Left ventricle myocardium inferior (tissue), 1 donor: ENCODE results near the gene TBC1D3K. TPM values are rescaled to one million over a fixed set of nuclear protein-coding genes. Genes with fewer than 3 reads are reported as not detected.
"Not testable (repeated sequence)": the region's sequence is repeated elsewhere in the genome, so short reads cannot be mapped to it uniquely, and the experiment has no call there.

Experiments
- DNase-seq: peaks from one replicate; pipeline ENCODE4 v3.0.0-alpha.2; 2020
- H3K27ac ChIP-seq: fragments of 200-600 bp; replicated peaks from 2 replicates; pipeline ENCODE4 v1.8.0; 2021
- H3K27me3 ChIP-seq: fragments of 200-600 bp; 2 replicates; pipeline ENCODE4 v1.8.0; 2021; ENCODE audit warnings: low read depth
- H3K36me3 ChIP-seq: fragments of 200-600 bp; 2 replicates; pipeline ENCODE4 v1.8.0; 2021
- H3K4me1 ChIP-seq: fragments of 200-600 bp; 2 replicates; pipeline ENCODE4 v1.8.0; 2021
- H3K4me3 ChIP-seq: fragments of 200-600 bp; 2 replicates; pipeline ENCODE4 v1.8.0; 2021; ENCODE audit warnings: mild to moderate bottlenecking, moderate library complexity
- H3K9me3 ChIP-seq: fragments of 200-600 bp; replicated peaks from 2 replicates; pipeline ENCODE4 v1.8.0; 2021
- CTCF ChIP-seq: fragments of 200-600 bp; IDR thresholded peaks from 2 replicates; pipeline ENCODE4 v1.8.0; 2021; ENCODE audit warnings: antibody characterized with exemption, mild to moderate bottlenecking, borderline replicate concordance
- intact Hi-C: fragments of 100-400 bp; cut with micrococcal nuclease; formaldehyde crosslinking; loops from one replicate; pipeline ENCODE4 v1.11.0; 2022
- long read RNA-seq: library from polyadenylated mRNA; unstranded; transcript quantifications from one replicate; pipeline ENCODE4 v2.0.0, GENCODE V29; 2021
- total RNA-seq: library from RNA; stranded (reverse); fragmentation: NEBNext Ultra II Directional; extraction: Animal tissue kit (Norgen Biotek cat#: 25700); gene quantifications from one replicate; pipeline ENCODE4 v1.2.1, GENCODE V29; 2021
- donor health status: DM: no; HTN: yes; CAD: no; lungs with severe emphysema.

The TBC1D3K gene
- not detected for total RNA-seq
- long read RNA-seq: 0 reads

GRCh38 chr17:37924115-37924514, at the start of gene TBC1D3K:
Gene TBC1D3K, plus strand, starts transcription at chr17:37924415. Its CDS starts 1,585 bp downstream, at chr17:37926000.
- H3K4me1 ChIP-seq, H3K36me3 ChIP-seq, intact Hi-C loops, H3K27ac ChIP-seq, DNase-seq, H3K27me3 ChIP-seq, H3K4me3 ChIP-seq, H3K9me3 ChIP-seq: not testable (repeated sequence)

- Histone ChIP-seq H3K4me3 (no peak overlapping the region), H3K27ac (no peak overlapping the region), H3K9me3 (no peaks in the 10 kb centered on the region), H3K4me1 (no peaks in the 10 kb centered on the region), H3K36me3 (no peaks in the 10 kb centered on the region), H3K27me3 (no peaks in the 10 kb centered on the region)
- DNase-seq: no peak
- no peak for TF ChIP-seq CTCF
- intact Hi-C loops: no loop called here
Measured at GRCh38 chr17:37884516-37884915, 39.7 kb upstream of the TBC1D3K start.

GRCh38 chr17:37885136-37885535, 39.1 kb upstream of the TBC1D3K start:
- Histone ChIP-seq H3K9me3 (no peaks in the 10 kb centered on the region), H3K4me1 (no peaks in the 10 kb centered on the region), H3K27ac (no peak overlapping the region), H3K36me3 (no peaks in the 10 kb centered on the region), H3K4me3 (no peak overlapping the region), H3K27me3 (no peaks in the 10 kb centered on the region)
- TF ChIP-seq CTCF: no peak
- DNase-seq: no peak
- intact Hi-C loops: no loop called here

- Histone ChIP-seq H3K4me3 (no peak overlapping the region), H3K27me3 (no peaks in the 10 kb centered on the region), H3K27ac (no peak overlapping the region), H3K4me1 (no peaks in the 10 kb centered on the region), H3K9me3 (no peaks in the 10 kb centered on the region), H3K36me3 (no peaks in the 10 kb centered on the region)
- no peak for DNase-seq
- no peak for TF ChIP-seq CTCF
- intact Hi-C loops: no loop called here
Measured at GRCh38 chr17:37888881-37889280, 35.3 kb upstream of the TBC1D3K start.

GRCh38 chr17:37896961-37897360, 27.3 kb upstream of the TBC1D3K start:
- intact Hi-C loops, DNase-seq, H3K4me3 ChIP-seq, H3K4me1 ChIP-seq, H3K9me3 ChIP-seq, H3K27me3 ChIP-seq, H3K36me3 ChIP-seq, H3K27ac ChIP-seq: not testable (repeated sequence)

Other genes starting within 250 kb of the TBC1D3K start
- gene HNF1B, start 179.4 kb upstream of the TBC1D3K start, total RNA-seq: not detected
- 4.5 TPM for gene TBC1D3L, start 64.6 kb downstream of the TBC1D3K start, total RNA-seq
- 0.49 TPM for gene TBC1D3D, start 79.6 kb downstream of the TBC1D3K start, total RNA-seq
- not detected for gene TBC1D3C, start 144.2 kb downstream of the TBC1D3K start, total RNA-seq
- not detected for gene TBC1D3E, start 203.5 kb downstream of the TBC1D3K start, total RNA-seq